ENCODE results near the gene FBXO15.

Gene FBXO15

DNA sequence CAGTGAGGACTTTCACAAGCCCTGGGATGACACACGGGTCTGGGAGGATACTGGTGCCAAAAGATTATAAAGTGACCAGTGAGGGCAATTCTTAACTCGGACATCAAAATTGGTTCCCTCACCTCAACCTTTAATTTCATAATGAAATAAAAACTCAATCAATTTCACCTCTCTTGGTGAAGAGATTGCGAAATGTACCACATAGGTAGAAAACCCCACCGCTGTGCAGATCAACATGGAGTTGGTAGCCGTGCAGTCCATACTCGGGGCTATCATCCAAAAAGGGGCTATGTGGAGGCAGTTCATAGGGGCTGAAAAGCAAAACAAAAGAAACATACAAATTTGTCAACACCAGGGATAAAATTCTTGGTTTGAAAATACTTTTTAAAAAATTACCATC is 24.4 kb downstream of the FBXO15 start:
- Histone ChIP-seq H3K9ac (ENCODE audit: low read length) (no peak overlapping the region), H3K4me2 (ENCODE audit: low read depth, low read length) (no peak overlapping the region), H3K4me3 (ENCODE audit: low read length) (no peak overlapping the region), H3K36me3 (replicated peaks; ENCODE audit: insufficient read depth, low read length) (no peaks in the 10 kb centered on the region), H3K9me3 (replicated peaks; ENCODE audit: insufficient read depth, low read length) (no peaks in the 10 kb centered on the region), H3K27ac (ENCODE audit: low read length) (no peak overlapping the region), H3K4me1 (ENCODE audit: low read length) (no peaks in the 10 kb centered on the region), H4K20me1 (ENCODE audit: insufficient read depth, low read length) (no peaks in the 10 kb centered on the region), H3K27me3 (replicated peaks; ENCODE audit: insufficient read depth, low read length) (no peaks in the 10 kb centered on the region), H2AFZ (ENCODE audit: low read length) (no peak overlapping the region), H3K79me2 (ENCODE audit: low read length) (no peaks in the 10 kb centered on the region), H3F3A (ENCODE audit: insufficient read depth, low read length) (no peaks in the 10 kb centered on the region), H3K9me2 (replicated peaks; ENCODE audit: insufficient read depth, low read length) (no peaks in the 10 kb centered on the region)
- no peak for DNase-seq
- TF ChIP-seq, protein P1, sequence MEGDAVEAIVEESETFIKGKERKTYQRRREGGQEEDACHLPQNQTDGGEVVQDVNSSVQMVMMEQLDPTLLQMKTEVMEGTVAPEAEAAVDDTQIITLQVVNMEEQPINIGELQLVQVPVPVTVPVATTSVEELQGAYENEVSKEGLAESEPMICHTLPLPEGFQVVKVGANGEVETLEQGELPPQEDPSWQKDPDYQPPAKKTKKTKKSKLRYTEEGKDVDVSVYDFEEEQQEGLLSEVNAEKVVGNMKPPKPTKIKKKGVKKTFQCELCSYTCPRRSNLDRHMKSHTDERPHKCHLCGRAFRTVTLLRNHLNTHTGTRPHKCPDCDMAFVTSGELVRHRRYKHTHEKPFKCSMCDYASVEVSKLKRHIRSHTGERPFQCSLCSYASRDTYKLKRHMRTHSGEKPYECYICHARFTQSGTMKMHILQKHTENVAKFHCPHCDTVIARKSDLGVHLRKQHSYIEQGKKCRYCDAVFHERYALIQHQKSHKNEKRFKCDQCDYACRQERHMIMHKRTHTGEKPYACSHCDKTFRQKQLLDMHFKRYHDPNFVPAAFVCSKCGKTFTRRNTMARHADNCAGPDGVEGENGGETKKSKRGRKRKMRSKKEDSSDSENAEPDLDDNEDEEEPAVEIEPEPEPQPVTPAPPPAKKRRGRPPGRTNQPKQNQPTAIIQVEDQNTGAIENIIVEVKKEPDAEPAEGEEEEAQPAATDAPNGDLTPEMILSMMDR (IDR thresholded peaks at IDR 0.05; ENCODE audit: low read length) = no peak
- TF ChIP-seq EZH2 (optimal IDR thresholded peaks at IDR 0.05; ENCODE audit: low read depth, low read length) (no peak), EZH2phosphoT487 (IDR thresholded peaks at IDR 0.05; ENCODE audit: low read length) (no peak)

DNA sequence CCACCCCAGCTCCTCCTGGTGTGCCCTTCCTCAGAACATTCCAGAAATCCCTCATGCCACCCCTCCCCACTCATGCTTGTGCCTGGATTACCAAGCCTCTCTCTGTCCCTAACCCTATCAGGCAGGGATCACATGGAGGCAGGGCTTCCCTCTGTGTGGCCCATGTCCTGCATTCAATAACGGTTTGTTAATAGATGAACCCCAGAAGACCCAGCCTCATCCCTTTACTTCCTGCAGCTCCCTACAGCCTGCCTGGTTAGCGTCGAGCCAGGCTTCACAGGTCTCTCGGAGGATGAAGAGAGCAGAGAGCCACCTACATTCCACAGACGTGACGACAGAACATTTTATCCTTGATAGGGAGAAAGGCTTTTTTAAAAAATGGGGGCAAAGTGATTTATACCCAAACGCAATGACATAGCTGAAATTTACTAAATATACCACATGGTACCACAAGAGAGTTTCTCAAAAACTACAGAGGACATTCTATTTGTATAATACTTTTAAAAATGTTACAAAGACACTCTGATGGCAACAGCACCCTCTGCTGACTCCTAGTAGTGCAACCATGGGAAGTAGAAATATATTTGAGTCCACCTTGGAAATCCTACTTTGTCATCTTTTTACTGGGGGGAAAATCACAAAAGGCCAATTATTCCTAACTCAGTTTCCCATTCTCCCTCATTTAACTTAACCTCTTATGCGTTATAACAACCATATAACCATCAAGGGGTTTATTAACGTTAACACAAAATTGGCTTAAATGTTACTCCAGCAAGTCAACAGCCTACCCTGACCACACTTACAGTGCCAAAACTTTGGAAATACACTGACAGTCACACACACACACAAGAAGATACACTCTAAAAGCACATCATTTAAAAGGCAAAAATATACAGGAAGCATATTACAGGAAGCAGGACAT is 30.7 kb downstream of the FBXO15 start:
- no peak for TF ChIP-seq EZH2phosphoT487 (IDR thresholded peaks at IDR 0.05; ENCODE audit: low read length)
- TF ChIP-seq, protein P1 (IDR thresholded peaks at IDR 0.05; ENCODE audit: low read length) = peak; percentile 57
- no peaks in the 10 kb centered on the region for H3K9me3 ChIP-seq (replicated peaks; ENCODE audit: insufficient read depth, low read length)
- H3K4me1 ChIP-seq (ENCODE audit: low read length) = peaks cover 7% of the 10 kb centered on the region; the same call in 1 of the 2 replicates
- no peaks in the 10 kb centered on the region for H3K36me3 ChIP-seq (replicated peaks; ENCODE audit: insufficient read depth, low read length)
- H4K20me1 ChIP-seq (ENCODE audit: insufficient read depth, low read length) = no peaks in the 10 kb centered on the region
- H3K9me2 ChIP-seq (replicated peaks; ENCODE audit: insufficient read depth, low read length) = no peaks in the 10 kb centered on the region
- no peaks in the 10 kb centered on the region for H3K79me2 ChIP-seq (ENCODE audit: low read length)
- no peak overlapping the region for H3K4me2 ChIP-seq (ENCODE audit: low read depth, low read length)
- no peak overlapping the region for H3K27ac ChIP-seq (ENCODE audit: low read length)
- DNase-seq = peak; percentile 33
- no peak overlapping the region for H2AFZ ChIP-seq (ENCODE audit: low read length)
- H3K4me3 ChIP-seq (ENCODE audit: low read length) = no peak overlapping the region
- H3K9ac ChIP-seq (ENCODE audit: low read length) = no peak overlapping the region
- no peaks in the 10 kb centered on the region for H3F3A ChIP-seq (ENCODE audit: insufficient read depth, low read length)
- H3K27me3 ChIP-seq (replicated peaks; ENCODE audit: insufficient read depth, low read length) = no peaks in the 10 kb centered on the region

DNA sequence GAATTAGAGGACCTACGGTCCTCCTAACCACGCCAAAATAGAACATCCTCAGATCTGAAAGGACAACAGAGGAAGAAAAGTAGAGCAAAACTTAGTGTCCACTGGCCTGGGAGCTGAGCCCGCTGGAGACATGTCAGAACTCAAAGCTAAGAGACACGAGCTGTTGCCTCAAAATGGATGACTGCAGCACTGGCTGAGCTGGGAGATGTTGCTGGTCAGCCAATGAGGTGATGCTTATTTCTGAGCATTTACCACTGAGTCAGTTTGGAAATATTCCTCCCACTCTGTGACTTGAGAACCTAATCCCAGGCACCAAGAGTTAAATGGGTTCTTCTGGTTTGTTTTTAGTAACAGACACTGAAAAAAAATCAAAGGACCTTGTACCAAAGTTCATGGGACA is 32.6 kb downstream of the FBXO15 start:
- Histone ChIP-seq H3K36me3 (replicated peaks; ENCODE audit: insufficient read depth, low read length) (no peaks in the 10 kb centered on the region), H3K9me2 (replicated peaks; ENCODE audit: insufficient read depth, low read length) (no peaks in the 10 kb centered on the region), H4K20me1 (ENCODE audit: insufficient read depth, low read length) (no peaks in the 10 kb centered on the region), H3F3A (ENCODE audit: insufficient read depth, low read length) (no peaks in the 10 kb centered on the region), H3K4me1 (ENCODE audit: low read length) (peaks cover 7% of the 10 kb centered on the region; the same call in 1 of the 2 replicates), H3K4me3 (ENCODE audit: low read length) (no peak overlapping the region), H3K9me3 (replicated peaks; ENCODE audit: insufficient read depth, low read length) (no peaks in the 10 kb centered on the region), H3K27ac (ENCODE audit: low read length) (no peak overlapping the region), H3K9ac (ENCODE audit: low read length) (no peak overlapping the region), H3K27me3 (replicated peaks; ENCODE audit: insufficient read depth, low read length) (no peaks in the 10 kb centered on the region), H3K4me2 (ENCODE audit: low read depth, low read length) (no peak overlapping the region), H2AFZ (ENCODE audit: low read length) (no peak overlapping the region), H3K79me2 (ENCODE audit: low read length) (no peaks in the 10 kb centered on the region)
- TF ChIP-seq EZH2phosphoT487 (IDR thresholded peaks at IDR 0.05; ENCODE audit: low read length) = no peak
- TF ChIP-seq EZH2 (optimal IDR thresholded peaks at IDR 0.05; ENCODE audit: low read depth, low read length) = no peak
- TF ChIP-seq, protein P1 (IDR thresholded peaks at IDR 0.05; ENCODE audit: low read length) = no peak
- DNase-seq = no peak

Measured in MM.1S (cell line).